ENCODE measurements around the gene SGCD. TPM values are rescaled to one million over a fixed set of nuclear protein-coding genes. Genes with fewer than 3 reads are reported as not detected.

The SGCD gene
- total and polyA plus RNA-seq, 2 experiments from 2014 or later = 69.7 to 71.2 TPM

DNA sequence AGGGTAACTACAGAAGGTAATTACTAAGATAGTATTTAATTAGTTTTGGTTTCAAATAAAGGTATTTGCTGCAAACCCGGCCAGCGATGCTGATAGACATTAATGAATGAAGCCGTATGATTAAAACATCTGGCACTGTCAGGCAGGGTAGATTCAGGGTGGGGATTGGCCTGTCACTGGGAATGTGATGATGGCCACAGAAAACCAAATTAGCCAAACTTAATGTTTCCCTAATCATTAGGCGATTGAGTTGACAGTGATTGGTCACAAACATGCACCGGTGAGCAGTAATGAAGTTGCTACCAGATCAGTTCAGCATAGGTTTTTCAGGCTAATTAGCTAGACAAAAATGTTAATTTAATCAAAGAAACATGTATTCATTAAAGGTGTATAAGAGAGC, 107.5 kb downstream of the SGCD start:
- Histone ChIP-seq H3K4me2 (ENCODE audit: unreplicated experiment) (no peak overlapping the region), H4K20me1 (ENCODE audit: insufficient read depth) (no peaks in the 10 kb centered on the region; the same call in 1 of the 2 replicates), H3K27ac (no peak overlapping the region), H3F3A (ENCODE audit: insufficient read depth) (no peaks in the 10 kb centered on the region), H3K9ac (no peak overlapping the region), H3K4me1 (ENCODE audit: insufficient read depth) (no peaks in the 10 kb centered on the region), H3K9me2 (ENCODE audit: insufficient read depth) (no peaks in the 10 kb centered on the region), H3K27me3 (replicated peaks; ENCODE audit: insufficient read depth) (no peaks in the 10 kb centered on the region), H3K9me3 (ENCODE audit: low read depth) (no peaks in the 10 kb centered on the region), H3K79me2 (ENCODE audit: insufficient read depth) (peaks cover 19% of the 10 kb centered on the region), H3K4me3 (no peak overlapping the region), H3K36me3 (ENCODE audit: low read depth) (no peaks in the 10 kb centered on the region), H2AFZ (no peak overlapping the region)
- TF ChIP-seq EZH2 (IDR thresholded peaks at IDR 0.05; ENCODE audit: insufficient read depth, poor library complexity, severe bottlenecking) (no peak), EZH2phosphoT487 (IDR thresholded peaks at IDR 0.05; ENCODE audit: insufficient read depth, low read depth) (no peak)
- in situ Hi-C loops (cut with MboI) = no loop called here
- 99% methylated on average over 5 of the region's 5 CpGs for WGBS, 2 experiments (ENCODE audit: low coverage in 1 of 2, low lambda C conversion rate in 2 of 2, missing lambda C conversion rate in 2 of 2)
- DNase-seq = no peak

DNA sequence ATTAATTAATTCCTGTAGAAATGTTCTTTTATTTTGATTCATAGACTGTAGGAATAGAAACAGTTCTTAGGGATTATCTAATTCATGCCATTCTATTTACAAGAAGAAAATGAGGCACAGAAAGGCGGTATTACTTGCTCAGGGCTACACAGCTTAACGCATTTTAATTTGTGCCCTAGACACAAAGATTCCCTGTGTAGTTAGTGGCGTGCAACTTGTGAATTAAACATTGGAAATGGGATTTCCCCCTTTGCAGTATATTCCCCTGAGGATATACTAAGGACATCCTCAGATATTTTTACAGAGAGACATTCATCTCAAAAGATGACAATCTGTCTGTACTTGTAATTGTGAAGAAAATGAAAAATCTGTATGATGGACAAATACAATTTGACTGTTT, 108.1 kb downstream of the SGCD start:
- H4K20me1 ChIP-seq (ENCODE audit: insufficient read depth) = no peaks in the 10 kb centered on the region; the same call in 1 of the 2 replicates
- no peak overlapping the region for H2AFZ ChIP-seq
- H3K4me1 ChIP-seq (ENCODE audit: insufficient read depth) = no peaks in the 10 kb centered on the region
- H3K79me2 ChIP-seq (ENCODE audit: insufficient read depth) = peaks cover 12% of the 10 kb centered on the region
- H3K9me3 ChIP-seq (ENCODE audit: low read depth) = no peaks in the 10 kb centered on the region
- H3K4me3 ChIP-seq = no peak overlapping the region
- 94 to 97% methylated on average over 3 of the region's 3 CpGs for WGBS, 2 experiments (ENCODE audit: low coverage in 1 of 2, low lambda C conversion rate in 2 of 2, missing lambda C conversion rate in 2 of 2)
- DNase-seq = no peak
- no peaks in the 10 kb centered on the region for H3K36me3 ChIP-seq (ENCODE audit: low read depth)
- H3K27me3 ChIP-seq (replicated peaks; ENCODE audit: insufficient read depth) = no peaks in the 10 kb centered on the region
- in situ Hi-C loops (cut with MboI) = no loop called here
- H3K9ac ChIP-seq = no peak overlapping the region
- H3F3A ChIP-seq (ENCODE audit: insufficient read depth) = no peaks in the 10 kb centered on the region
- H3K9me2 ChIP-seq (ENCODE audit: insufficient read depth) = no peaks in the 10 kb centered on the region
- no peak overlapping the region for H3K27ac ChIP-seq
- no peak overlapping the region for H3K4me2 ChIP-seq (ENCODE audit: unreplicated experiment)
- no peak for TF ChIP-seq EZH2phosphoT487 (IDR thresholded peaks at IDR 0.05; ENCODE audit: insufficient read depth, low read depth)
- no peak for TF ChIP-seq EZH2 (IDR thresholded peaks at IDR 0.05; ENCODE audit: insufficient read depth, poor library complexity, severe bottlenecking)

DNA sequence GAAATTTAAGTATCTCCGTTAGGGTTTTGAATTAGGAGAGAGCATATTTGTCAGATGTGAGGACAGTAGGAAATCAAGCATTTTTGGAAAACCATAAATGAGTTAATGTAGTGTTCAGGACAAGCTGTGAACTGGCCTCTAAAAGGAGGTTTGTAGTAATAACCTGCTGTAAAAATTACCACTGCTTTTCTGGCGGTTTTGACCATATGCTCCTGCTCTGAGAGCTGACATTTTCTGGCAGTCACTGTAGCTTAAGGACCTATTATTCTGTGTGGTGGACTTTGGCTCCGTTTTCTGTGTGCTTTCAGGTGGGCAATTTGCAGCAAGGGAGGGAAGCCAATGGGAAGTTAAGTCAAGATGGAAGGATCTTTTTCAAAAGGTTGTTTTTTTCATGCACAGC, 111.1 kb downstream of the SGCD start:
- in situ Hi-C loops (cut with MboI) = no loop called here
- no peak for TF ChIP-seq EZH2 (IDR thresholded peaks at IDR 0.05; ENCODE audit: insufficient read depth, poor library complexity, severe bottlenecking)
- TF ChIP-seq EZH2phosphoT487 (IDR thresholded peaks at IDR 0.05; ENCODE audit: insufficient read depth, low read depth) = no peak
- Histone ChIP-seq H3K27ac (no peak overlapping the region), H3K27me3 (replicated peaks; ENCODE audit: insufficient read depth) (no peaks in the 10 kb centered on the region), H3K9me2 (ENCODE audit: insufficient read depth) (no peaks in the 10 kb centered on the region), H3K4me3 (no peak overlapping the region), H3K4me1 (ENCODE audit: insufficient read depth) (no peaks in the 10 kb centered on the region), H3F3A (ENCODE audit: insufficient read depth) (no peaks in the 10 kb centered on the region), H3K9ac (no peak overlapping the region), H2AFZ (no peak overlapping the region), H3K9me3 (ENCODE audit: low read depth) (no peaks in the 10 kb centered on the region), H3K36me3 (ENCODE audit: low read depth) (no peaks in the 10 kb centered on the region), H4K20me1 (ENCODE audit: insufficient read depth) (no peaks in the 10 kb centered on the region; the same call in 1 of the 2 replicates), H3K79me2 (ENCODE audit: insufficient read depth) (peaks cover 11% of the 10 kb centered on the region), H3K4me2 (ENCODE audit: unreplicated experiment) (no peak overlapping the region)
- no peak for DNase-seq
- 78 to 81% methylated on average over 3 of the region's 3 CpGs for WGBS, 2 experiments (ENCODE audit: low coverage in 1 of 2, low lambda C conversion rate in 2 of 2, missing lambda C conversion rate in 2 of 2)

DNA sequence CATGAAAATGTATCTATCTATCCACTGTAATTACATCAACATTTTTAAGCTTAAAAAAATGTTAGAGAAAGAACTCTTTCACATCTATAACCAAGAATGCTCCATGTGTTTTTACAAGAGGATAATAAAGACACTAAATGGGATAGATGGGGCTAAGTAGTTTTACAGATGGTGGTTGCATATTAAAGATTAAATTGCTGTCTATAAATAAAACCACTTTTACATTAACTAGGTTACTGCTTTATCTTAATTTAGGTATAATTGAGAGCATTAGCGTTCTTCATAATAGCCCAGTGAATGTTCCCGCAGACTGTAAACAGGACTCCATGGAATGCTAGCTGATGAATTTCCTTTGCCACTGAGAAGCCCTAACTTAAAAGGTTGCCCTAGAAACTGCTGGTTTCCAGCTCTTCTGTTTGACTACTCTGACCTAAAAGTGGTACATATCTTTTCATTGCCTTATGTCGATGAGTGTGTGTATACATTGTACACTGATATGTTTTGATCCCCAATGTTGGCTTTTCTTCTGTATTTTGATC, 117.9 kb downstream of the SGCD start:
- Histone ChIP-seq H4K20me1 (ENCODE audit: insufficient read depth) (no peaks in the 10 kb centered on the region), H3K4me1 (ENCODE audit: insufficient read depth) (no peaks in the 10 kb centered on the region), H3K27me3 (replicated peaks; ENCODE audit: insufficient read depth) (no peaks in the 10 kb centered on the region), H3K9me2 (ENCODE audit: insufficient read depth) (no peaks in the 10 kb centered on the region), H3K4me3 (no peak overlapping the region), H3K79me2 (ENCODE audit: insufficient read depth) (peaks cover 28% of the 10 kb centered on the region), H3K36me3 (ENCODE audit: low read depth) (no peaks in the 10 kb centered on the region), H3K27ac (no peak overlapping the region), H3K9me3 (ENCODE audit: low read depth) (no peaks in the 10 kb centered on the region), H3K9ac (no peak overlapping the region), H2AFZ (no peak overlapping the region), H3F3A (ENCODE audit: insufficient read depth) (no peaks in the 10 kb centered on the region), H3K4me2 (ENCODE audit: unreplicated experiment) (no peak overlapping the region)
- in situ Hi-C loops (cut with MboI) = no loop called here
- 96 to 98% methylated on average over 3 of the region's 3 CpGs for WGBS, 2 experiments (ENCODE audit: low coverage in 1 of 2, low lambda C conversion rate in 2 of 2, missing lambda C conversion rate in 2 of 2)
- no peak for DNase-seq
- no peak for TF ChIP-seq EZH2 (IDR thresholded peaks at IDR 0.05; ENCODE audit: insufficient read depth, poor library complexity, severe bottlenecking)
- no peak for TF ChIP-seq EZH2phosphoT487 (IDR thresholded peaks at IDR 0.05; ENCODE audit: insufficient read depth, low read depth)

DNA sequence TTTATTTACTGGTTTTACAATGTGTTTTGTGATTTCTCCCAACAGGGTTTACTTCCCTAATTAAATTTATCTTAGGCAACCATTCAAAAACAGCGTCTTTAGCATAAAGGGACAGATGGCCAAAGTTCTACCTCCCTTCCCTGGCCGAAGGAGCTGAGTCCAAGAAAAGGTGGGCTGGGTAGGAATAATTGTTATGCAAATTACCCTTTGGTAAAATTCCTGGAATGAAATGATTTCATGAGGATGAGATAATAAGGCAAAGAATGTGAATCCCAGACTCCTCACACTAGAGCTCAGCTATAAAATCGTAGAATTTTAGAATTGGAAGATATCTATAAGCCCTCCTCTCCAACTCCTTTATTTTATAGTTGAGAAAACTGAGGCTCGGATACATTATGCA, 119.6 kb downstream of the SGCD start:
- Histone ChIP-seq H3K79me2 (ENCODE audit: insufficient read depth) (peaks cover 28% of the 10 kb centered on the region), H3K9me2 (ENCODE audit: insufficient read depth) (no peaks in the 10 kb centered on the region), H3F3A (ENCODE audit: insufficient read depth) (no peaks in the 10 kb centered on the region), H3K27ac (no peak overlapping the region), H3K36me3 (ENCODE audit: low read depth) (no peaks in the 10 kb centered on the region), H3K9me3 (ENCODE audit: low read depth) (no peaks in the 10 kb centered on the region), H3K4me3 (no peak overlapping the region), H3K4me1 (ENCODE audit: insufficient read depth) (no peaks in the 10 kb centered on the region), H3K9ac (no peak overlapping the region), H4K20me1 (ENCODE audit: insufficient read depth) (no peaks in the 10 kb centered on the region), H2AFZ (no peak overlapping the region), H3K27me3 (replicated peaks; ENCODE audit: insufficient read depth) (no peaks in the 10 kb centered on the region), H3K4me2 (ENCODE audit: unreplicated experiment) (no peak overlapping the region)
- no peak for TF ChIP-seq EZH2phosphoT487 (IDR thresholded peaks at IDR 0.05; ENCODE audit: insufficient read depth, low read depth)
- WGBS, 2 experiments (ENCODE audit: low coverage in 1 of 2, low lambda C conversion rate in 2 of 2, missing lambda C conversion rate in 2 of 2) = 58 to 66% methylated on average over 4 of the region's 4 CpGs
- no peak for DNase-seq
- in situ Hi-C loops (cut with MboI) = no loop called here

All from GM23248 (cell line).